HL-60 (cell line): ENCODE measurements around the gene SLC26A4.

Experiments
- DNase-seq, 2 experiments: peaks; one replicate each; pipeline ENCODE4 v3.0.0-alpha.2; 2010 to 2020; ENCODE audit warnings: low read depth in 1 of 2, low spot score in 1 of 2
- H3K27ac ChIP-seq: fragments of 250-450 bp; sonication (Bioruptor Pico); replicated peaks from 2 replicates; pipeline ENCODE4 v1.5.1; 2020; ENCODE audit warnings: mild to moderate bottlenecking, moderate library complexity
- H3K27me3 ChIP-seq: fragments of 250-450 bp; sonication (Bioruptor Pico); 2 replicates; pipeline ENCODE4 v1.5.1; 2021; ENCODE audit warnings: mild to moderate bottlenecking, moderate library complexity; ENCODE audit not compliant: insufficient read depth, poor library complexity, severe bottlenecking
- H3K4me3 ChIP-seq: replicated peaks from 2 replicates; pipeline ENCODE4 v1.5.1; 2011; ENCODE audit warnings: mild to moderate bottlenecking, control low read depth, low read length; ENCODE audit not compliant: insufficient read depth
- GABPA ChIP-seq: IDR thresholded peaks from 2 replicates; pipeline ENCODE4 v1.6.1; 2012; ENCODE audit warnings: low read depth
- POLR2AphosphoS5 ChIP-seq: IDR thresholded peaks from 2 replicates; pipeline ENCODE4 v1.6.1; 2012; ENCODE audit warnings: low read depth
- SPI1 ChIP-seq: IDR thresholded peaks from 2 replicates; pipeline ENCODE4 v1.6.1; 2012; ENCODE audit warnings: low read depth, mild to moderate bottlenecking, borderline replicate concordance
- TF ChIP-seq, protein P1 (sequence below): IDR thresholded peaks from one replicate; pipeline ENCODE4 v1.5.1; 2011; ENCODE audit warnings: low read length, control low read depth, inconsistent platforms; ENCODE audit not compliant: insufficient read depth
- TF ChIP-seq, protein P2 (sequence below): IDR thresholded peaks from 2 replicates; pipeline ENCODE4 v1.6.1; 2012; ENCODE audit warnings: low read depth; ENCODE audit not compliant: insufficient replicate concordance

SLC26A4 gene

GRCh38 chr7:107682886-107683285 is 22.3 kb downstream of the SLC26A4 start:
- no peak for TF ChIP-seq SPI1
- TF ChIP-seq POLR2AphosphoS5: no peak
- Histone ChIP-seq H3K4me3 (no peak overlapping the region), H3K27ac (no peak overlapping the region), H3K27me3 (no peaks in the 10 kb centered on the region)
- DNase-seq: no peak

- TF ChIP-seq, protein P1, sequence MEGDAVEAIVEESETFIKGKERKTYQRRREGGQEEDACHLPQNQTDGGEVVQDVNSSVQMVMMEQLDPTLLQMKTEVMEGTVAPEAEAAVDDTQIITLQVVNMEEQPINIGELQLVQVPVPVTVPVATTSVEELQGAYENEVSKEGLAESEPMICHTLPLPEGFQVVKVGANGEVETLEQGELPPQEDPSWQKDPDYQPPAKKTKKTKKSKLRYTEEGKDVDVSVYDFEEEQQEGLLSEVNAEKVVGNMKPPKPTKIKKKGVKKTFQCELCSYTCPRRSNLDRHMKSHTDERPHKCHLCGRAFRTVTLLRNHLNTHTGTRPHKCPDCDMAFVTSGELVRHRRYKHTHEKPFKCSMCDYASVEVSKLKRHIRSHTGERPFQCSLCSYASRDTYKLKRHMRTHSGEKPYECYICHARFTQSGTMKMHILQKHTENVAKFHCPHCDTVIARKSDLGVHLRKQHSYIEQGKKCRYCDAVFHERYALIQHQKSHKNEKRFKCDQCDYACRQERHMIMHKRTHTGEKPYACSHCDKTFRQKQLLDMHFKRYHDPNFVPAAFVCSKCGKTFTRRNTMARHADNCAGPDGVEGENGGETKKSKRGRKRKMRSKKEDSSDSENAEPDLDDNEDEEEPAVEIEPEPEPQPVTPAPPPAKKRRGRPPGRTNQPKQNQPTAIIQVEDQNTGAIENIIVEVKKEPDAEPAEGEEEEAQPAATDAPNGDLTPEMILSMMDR: no peak
- TF ChIP-seq, protein P2, sequence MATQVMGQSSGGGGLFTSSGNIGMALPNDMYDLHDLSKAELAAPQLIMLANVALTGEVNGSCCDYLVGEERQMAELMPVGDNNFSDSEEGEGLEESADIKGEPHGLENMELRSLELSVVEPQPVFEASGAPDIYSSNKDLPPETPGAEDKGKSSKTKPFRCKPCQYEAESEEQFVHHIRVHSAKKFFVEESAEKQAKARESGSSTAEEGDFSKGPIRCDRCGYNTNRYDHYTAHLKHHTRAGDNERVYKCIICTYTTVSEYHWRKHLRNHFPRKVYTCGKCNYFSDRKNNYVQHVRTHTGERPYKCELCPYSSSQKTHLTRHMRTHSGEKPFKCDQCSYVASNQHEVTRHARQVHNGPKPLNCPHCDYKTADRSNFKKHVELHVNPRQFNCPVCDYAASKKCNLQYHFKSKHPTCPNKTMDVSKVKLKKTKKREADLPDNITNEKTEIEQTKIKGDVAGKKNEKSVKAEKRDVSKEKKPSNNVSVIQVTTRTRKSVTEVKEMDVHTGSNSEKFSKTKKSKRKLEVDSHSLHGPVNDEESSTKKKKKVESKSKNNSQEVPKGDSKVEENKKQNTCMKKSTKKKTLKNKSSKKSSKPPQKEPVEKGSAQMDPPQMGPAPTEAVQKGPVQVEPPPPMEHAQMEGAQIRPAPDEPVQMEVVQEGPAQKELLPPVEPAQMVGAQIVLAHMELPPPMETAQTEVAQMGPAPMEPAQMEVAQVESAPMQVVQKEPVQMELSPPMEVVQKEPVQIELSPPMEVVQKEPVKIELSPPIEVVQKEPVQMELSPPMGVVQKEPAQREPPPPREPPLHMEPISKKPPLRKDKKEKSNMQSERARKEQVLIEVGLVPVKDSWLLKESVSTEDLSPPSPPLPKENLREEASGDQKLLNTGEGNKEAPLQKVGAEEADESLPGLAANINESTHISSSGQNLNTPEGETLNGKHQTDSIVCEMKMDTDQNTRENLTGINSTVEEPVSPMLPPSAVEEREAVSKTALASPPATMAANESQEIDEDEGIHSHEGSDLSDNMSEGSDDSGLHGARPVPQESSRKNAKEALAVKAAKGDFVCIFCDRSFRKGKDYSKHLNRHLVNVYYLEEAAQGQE: no peak
- TF ChIP-seq GABPA (no peak), SPI1 (no peak), POLR2AphosphoS5 (no peak)
- Histone ChIP-seq H3K4me3 (no peak overlapping the region), H3K27ac (no peak overlapping the region), H3K27me3 (no peaks in the 10 kb centered on the region)
- DNase-seq: no peak
Measured at GRCh38 chr7:107684287-107684686, 23.7 kb downstream of the SLC26A4 start.

GRCh38 chr7:107684947-107685463 is 24.4 kb downstream of the SLC26A4 start:
- H3K4me3 ChIP-seq: no peak overlapping the region
- H3K27ac ChIP-seq: no peak overlapping the region
- DNase-seq: no peak
- no peaks in the 10 kb centered on the region for H3K27me3 ChIP-seq
- TF ChIP-seq SPI1: no peak
- TF ChIP-seq, protein P1: no peak
- no peak for TF ChIP-seq POLR2AphosphoS5
- TF ChIP-seq GABPA: no peak
- TF ChIP-seq, protein P2: no peak

DNA sequence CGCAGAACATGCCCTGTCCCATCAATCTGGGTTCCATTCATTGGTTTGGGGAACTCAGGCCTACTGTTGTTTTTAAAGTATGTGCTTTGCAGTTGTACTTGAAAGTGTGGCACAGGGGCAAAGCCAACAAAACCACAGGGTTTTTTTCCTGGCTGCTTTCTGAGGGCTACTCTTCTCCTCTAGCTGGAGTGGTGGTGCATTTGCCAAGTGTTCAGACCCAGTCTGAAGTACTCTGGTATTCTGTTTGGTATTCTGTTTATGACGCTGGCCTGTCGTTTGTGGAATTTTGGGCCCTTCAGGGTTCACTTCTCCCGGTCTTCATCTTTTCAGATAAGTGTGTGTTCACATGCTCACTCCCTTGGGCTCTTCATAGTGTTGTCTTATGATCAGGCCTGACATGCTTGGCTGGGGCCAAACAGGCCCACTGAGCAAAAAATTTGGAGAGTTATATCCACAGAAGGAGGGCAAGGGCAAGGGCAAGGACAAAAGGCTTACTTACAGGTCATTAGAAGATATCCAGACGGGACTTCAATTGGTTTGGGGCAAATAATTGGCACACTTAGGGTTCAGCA is 26.3 kb downstream of the SLC26A4 start:
- TF ChIP-seq, protein P2: no peak
- TF ChIP-seq, protein P1: no peak
- TF ChIP-seq POLR2AphosphoS5 (no peak), SPI1 (no peak)
- no peak overlapping the region for H3K4me3 ChIP-seq

More for the DNA sequence above, 26.3 kb downstream of the SLC26A4 start:
- no peak for DNase-seq
- no peaks in the 10 kb centered on the region for H3K27me3 ChIP-seq
- no peak overlapping the region for H3K27ac ChIP-seq
